Measurements from ENCODE around the gene ULK3. TPM values are rescaled to one million over a fixed set of nuclear protein-coding genes. Genes with fewer than 3 reads are reported as not detected.

ULK3 gene
- total and polyA plus RNA-seq, 2 donors (not counting 1 experiment from before 2014, with no cell fraction given): 51.1 to 108 TPM

DNA sequence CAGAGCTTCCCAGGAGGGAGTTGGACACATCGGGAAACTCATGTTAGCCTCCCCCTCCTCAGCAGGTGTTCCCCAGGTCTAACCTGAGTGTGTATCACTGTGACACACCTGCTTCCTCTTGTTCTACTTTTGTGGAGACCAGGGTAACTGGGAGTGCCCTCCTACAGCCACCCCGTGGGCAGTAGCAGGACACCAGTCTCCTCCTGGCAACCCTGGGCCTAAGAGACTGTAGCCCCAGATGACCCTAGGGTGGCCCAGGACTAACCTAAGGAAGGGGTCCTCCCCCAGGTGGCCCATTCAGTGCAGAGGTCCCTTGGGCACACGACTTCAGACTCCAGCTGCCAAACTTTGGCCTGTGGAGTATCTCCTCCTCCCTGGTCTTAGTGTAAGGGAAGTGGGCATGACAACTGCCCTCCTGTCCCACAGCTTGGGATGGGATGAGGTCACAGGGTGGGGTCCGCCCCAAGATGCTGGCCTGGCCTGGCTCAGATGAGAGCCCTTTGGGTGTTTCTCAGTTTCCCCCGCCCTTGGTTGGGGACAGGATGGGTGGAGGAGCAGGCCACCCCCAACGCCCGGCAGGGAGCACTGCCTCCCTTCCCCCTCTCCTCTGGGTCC lies 56.3 kb downstream of the ULK3 start:
- TF ChIP-seq, protein P1, sequence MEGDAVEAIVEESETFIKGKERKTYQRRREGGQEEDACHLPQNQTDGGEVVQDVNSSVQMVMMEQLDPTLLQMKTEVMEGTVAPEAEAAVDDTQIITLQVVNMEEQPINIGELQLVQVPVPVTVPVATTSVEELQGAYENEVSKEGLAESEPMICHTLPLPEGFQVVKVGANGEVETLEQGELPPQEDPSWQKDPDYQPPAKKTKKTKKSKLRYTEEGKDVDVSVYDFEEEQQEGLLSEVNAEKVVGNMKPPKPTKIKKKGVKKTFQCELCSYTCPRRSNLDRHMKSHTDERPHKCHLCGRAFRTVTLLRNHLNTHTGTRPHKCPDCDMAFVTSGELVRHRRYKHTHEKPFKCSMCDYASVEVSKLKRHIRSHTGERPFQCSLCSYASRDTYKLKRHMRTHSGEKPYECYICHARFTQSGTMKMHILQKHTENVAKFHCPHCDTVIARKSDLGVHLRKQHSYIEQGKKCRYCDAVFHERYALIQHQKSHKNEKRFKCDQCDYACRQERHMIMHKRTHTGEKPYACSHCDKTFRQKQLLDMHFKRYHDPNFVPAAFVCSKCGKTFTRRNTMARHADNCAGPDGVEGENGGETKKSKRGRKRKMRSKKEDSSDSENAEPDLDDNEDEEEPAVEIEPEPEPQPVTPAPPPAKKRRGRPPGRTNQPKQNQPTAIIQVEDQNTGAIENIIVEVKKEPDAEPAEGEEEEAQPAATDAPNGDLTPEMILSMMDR (IDR thresholded peaks at IDR 0.05): no peak
- H3K4me3 ChIP-seq (ENCODE audit: control extremely low read depth in 1 of 5, extremely low read depth in 1 of 5, insufficient read depth in 1 of 5, low read depth in 2 of 5, low read length in 4 of 5): peak overlapping the region; percentile 44 to 99 (median 86)
- DNase-seq: peak; percentile 55
- Mint-ChIP-seq H3K4me3 (peak overlapping the region; percentile 93), H3K27ac (peak overlapping the region; percentile 99), H3K27me3 (no peaks in the 10 kb centered on the region), H3K9me3 (ENCODE audit: insufficient read depth) (no peaks in the 10 kb centered on the region), H3K4me1 (peaks cover 86% of the 10 kb centered on the region)
- H2AFZ ChIP-seq (ENCODE audit: insufficient read depth, low read depth, low read length, poor library complexity, severe bottlenecking): no peak overlapping the region
- peaks cover 53 to 84% of the 10 kb centered on the region in 2 donors for H3K4me1 ChIP-seq (ENCODE audit: control insufficient read depth in 2 of 2, insufficient read depth in 2 of 2, low read length in 2 of 2)
- peak overlapping the region; percentile 91 for H3K4me2 ChIP-seq (replicated peaks; ENCODE audit: low read depth, low read length, poor library complexity, severe bottlenecking)
- peaks cover 76% of the 10 kb centered on the region for H3K79me2 ChIP-seq (ENCODE audit: control insufficient read depth, insufficient read depth, low read length)
- intact Hi-C loops (cut with micrococcal nuclease): loop anchor here (1.0 to 10.0 kb wide), 8 partner anchors 9 to 666 kb away; partner anchors contain the start of genes ARID3B, SEMA7A, SIN3A and ULK3
- CTCF ChIA-PET: interaction anchor here (0.5 to 37.1 kb wide), 14 partner anchors 7 to 665 kb away, joined by 3 to 2548 read pairs (median 6); partner anchors contain the start of genes CSK, LMAN1L, SIN3A and ULK3
- no peaks in the 10 kb centered on the region for H3K9me3 ChIP-seq (ENCODE audit: control extremely low read depth in 1 of 3, control insufficient read depth in 2 of 3, insufficient read depth in 1 of 3, low read length in 2 of 3)
- no peaks in the 10 kb centered on the region for H3K27me3 ChIP-seq (replicated peaks in 1 of 4; ENCODE audit: control extremely low read depth in 1 of 4, control insufficient read depth in 3 of 4, insufficient read depth in 4 of 4, low read length in 3 of 4)
- peaks cover 0 to 18% of the 10 kb centered on the region in 2 experiments for H3K36me3 ChIP-seq (replicated peaks in 1 of 2; ENCODE audit: control extremely low read depth in 1 of 2, control insufficient read depth in 1 of 2, extremely low read depth in 1 of 2, insufficient read depth in 2 of 2, low read length in 1 of 2)
- peak overlapping the region; percentile 65 for H3K9ac ChIP-seq (ENCODE audit: low read length)
- ATAC-seq (ENCODE audit: low read depth): no peak
- H3K27ac ChIP-seq (ENCODE audit: low read length in 2 of 2): peak overlapping the region; percentile 90 to 93
- POLR2A ChIA-PET: interaction anchor here (0.6 to 15.8 kb wide), 7 partner anchors 9 to 383 kb away, joined by 4 to 572 read pairs (median 8); partner anchors contain the start of genes ARID3B, CLK3 and CSK
- WGBS (ENCODE audit: insufficient coverage): 0% methylated on average over 2 of the region's 7 CpGs
- peaks cover 24% of the 10 kb centered on the region for H4K20me1 ChIP-seq (ENCODE audit: control insufficient read depth, insufficient read depth, low read length, poor library complexity, severe bottlenecking)

Small RNAs within 50 kb of the gene (small RNA-seq; reads per million reads assigned to genes)
- gene CPLX3 (ENCODE audit: insufficient read length, low read depth, low replicate concordance) (not detected), gene MIR4513 (ENCODE audit: insufficient read length, low read depth, low replicate concordance) (not detected), gene MIR6882 (ENCODE audit: insufficient read length, low read depth, low replicate concordance) (not detected)

Other genes starting within 250 kb of the ULK3 start
- 164 and 176 TPM in 2 replicates for gene CLK3, start 227.3 kb downstream of the ULK3 start, total RNA-seq
- gene CLK3, start 227.3 kb downstream of the ULK3 start, polyA plus RNA-seq: 350 and 541 TPM in 2 replicates
- gene EDC3, start 147.1 kb downstream of the ULK3 start, total RNA-seq: 47.8 and 55.4 TPM in 2 replicates
- 16.9 and 18.4 TPM in 2 replicates for gene EDC3, start 147.1 kb downstream of the ULK3 start, polyA plus RNA-seq
- gene CYP1A1, start 117.6 kb downstream of the ULK3 start, total RNA-seq: not detected in 2 replicates
- 0.24 and 0.25 TPM in 2 replicates for gene CYP1A1, start 117.6 kb downstream of the ULK3 start, polyA plus RNA-seq
- gene CYP1A2, start 94.3 kb downstream of the ULK3 start, total RNA-seq: not detected in 2 replicates
- not detected in 2 replicates for gene CYP1A2, start 94.3 kb downstream of the ULK3 start, polyA plus RNA-seq
- gene CSK, start 61.1 kb downstream of the ULK3 start, total RNA-seq: 325 and 343 TPM in 2 replicates
- gene CSK, start 61.1 kb downstream of the ULK3 start, polyA plus RNA-seq: 637 and 651 TPM in 2 replicates
- 1.1 and 1.2 TPM in 2 replicates for gene LMAN1L, start 30.3 kb downstream of the ULK3 start, total RNA-seq
- 0.60 and 1.1 TPM in 2 replicates for gene LMAN1L, start 30.3 kb downstream of the ULK3 start, polyA plus RNA-seq
- 0.17 TPM in 1 of 2 replicates, not detected in the other for gene CPLX3, start 16.5 kb downstream of the ULK3 start, total RNA-seq
- 0.60 and 0.91 TPM in 2 replicates for gene CPLX3, start 16.5 kb downstream of the ULK3 start, polyA plus RNA-seq
- 105 and 111 TPM in 2 replicates for gene SCAMP2, start 30.2 kb upstream of the ULK3 start, total RNA-seq
- 77.4 and 85.1 TPM in 2 replicates for gene SCAMP2, start 30.2 kb upstream of the ULK3 start, polyA plus RNA-seq
- 37.2 and 41.3 TPM in 2 replicates for gene MPI, start 46.9 kb upstream of the ULK3 start, total RNA-seq
- 40.7 and 59.8 TPM in 2 replicates for gene MPI, start 46.9 kb upstream of the ULK3 start, polyA plus RNA-seq
- gene FAM219B, start 63.7 kb upstream of the ULK3 start, total RNA-seq: 109 and 135 TPM in 2 replicates
- gene FAM219B, start 63.7 kb upstream of the ULK3 start, polyA plus RNA-seq: 50.6 and 80.2 TPM in 2 replicates
- gene COX5A, start 94.9 kb upstream of the ULK3 start, total RNA-seq: 53.3 and 63.9 TPM in 2 replicates
- 65.2 and 77.3 TPM in 2 replicates for gene COX5A, start 94.9 kb upstream of the ULK3 start, polyA plus RNA-seq
- gene RPP25, start 113.6 kb upstream of the ULK3 start, total RNA-seq: 3.1 and 4.4 TPM in 2 replicates
- 0.49 and 0.92 TPM in 2 replicates for gene RPP25, start 113.6 kb upstream of the ULK3 start, polyA plus RNA-seq
- gene SCAMP5, start 152.4 kb upstream of the ULK3 start, total RNA-seq: 0.24 and 0.59 TPM in 2 replicates
- 0.71 and 3.4 TPM in 2 replicates for gene SCAMP5, start 152.4 kb upstream of the ULK3 start, polyA plus RNA-seq
- 14.8 and 15.1 TPM in 2 replicates for gene PPCDC, start 180.4 kb upstream of the ULK3 start, total RNA-seq
- 7.9 and 19.7 TPM in 2 replicates for gene PPCDC, start 180.4 kb upstream of the ULK3 start, polyA plus RNA-seq